Measurements from ENCODE around the gene TCERG1.
A peak's percentile ranks its signal among the peaks of the same experiment; 100 is the strongest.

TCERG1 gene

GRCh38 chr5:146446861-146447733 is at the start of gene TCERG1:
Gene TCERG1, plus strand, starts transcription at chr5:146447333. Its CDS starts 17 bp downstream, at chr5:146447350.
- Histone ChIP-seq H3K9me3 (ENCODE audit: severe bottlenecking) (no peaks in the 10 kb centered on the region), H3K27me3 (ENCODE audit: insufficient read depth, poor library complexity, severe bottlenecking) (no peaks in the 10 kb centered on the region), H3K4me1 (ENCODE audit: insufficient read depth, poor library complexity, severe bottlenecking) (peaks cover 32% of the 10 kb centered on the region), H3K36me3 (ENCODE audit: low read depth) (peaks cover 23% of the 10 kb centered on the region), H3K4me3 (ENCODE audit: severe bottlenecking) (peak within 1 kb of the TSS; percentile 95), H3K27ac (ENCODE audit: poor library complexity, severe bottlenecking) (peak within 1 kb of the TSS; percentile 81)
- DNase-seq (ENCODE audit: low spot score) (peak; percentile 100), ATAC-seq (ENCODE audit: low read depth) (peak; percentile 88)
- TF ChIP-seq CTCF (IDR thresholded peaks at IDR 0.05; ENCODE audit: poor library complexity, severe bottlenecking), result peak; percentile 99

GRCh38 chr5:146398826-146399225 is 48.3 kb upstream of the TCERG1 start:
- Histone ChIP-seq H3K4me1 (ENCODE audit: insufficient read depth, poor library complexity, severe bottlenecking) (no peaks in the 10 kb centered on the region), H3K27ac (ENCODE audit: poor library complexity, severe bottlenecking) (no peak overlapping the region), H3K36me3 (ENCODE audit: low read depth) (no peaks in the 10 kb centered on the region), H3K9me3 (ENCODE audit: severe bottlenecking) (no peaks in the 10 kb centered on the region), H3K4me3 (ENCODE audit: severe bottlenecking) (no peak overlapping the region), H3K27me3 (ENCODE audit: insufficient read depth, poor library complexity, severe bottlenecking) (peaks cover 19% of the 10 kb centered on the region)
- ATAC-seq (ENCODE audit: low read depth) (no peak), DNase-seq (ENCODE audit: low spot score) (no peak)
- TF ChIP-seq CTCF (IDR thresholded peaks at IDR 0.05; ENCODE audit: poor library complexity, severe bottlenecking), result no peak

GRCh38 chr5:146399481-146399880 is 47.7 kb upstream of the TCERG1 start:
- Histone ChIP-seq H3K27ac (ENCODE audit: poor library complexity, severe bottlenecking) (no peak overlapping the region), H3K27me3 (ENCODE audit: insufficient read depth, poor library complexity, severe bottlenecking) (peaks cover 19% of the 10 kb centered on the region), H3K9me3 (ENCODE audit: severe bottlenecking) (no peaks in the 10 kb centered on the region), H3K4me3 (ENCODE audit: severe bottlenecking) (no peak overlapping the region), H3K4me1 (ENCODE audit: insufficient read depth, poor library complexity, severe bottlenecking) (no peaks in the 10 kb centered on the region), H3K36me3 (ENCODE audit: low read depth) (no peaks in the 10 kb centered on the region)
- ATAC-seq (ENCODE audit: low read depth) (no peak), DNase-seq (ENCODE audit: low spot score) (no peak)
- no peak for TF ChIP-seq CTCF (IDR thresholded peaks at IDR 0.05; ENCODE audit: poor library complexity, severe bottlenecking)

- ATAC-seq (ENCODE audit: low read depth) (no peak), DNase-seq (ENCODE audit: low spot score) (no peak)
- H3K27me3 ChIP-seq (ENCODE audit: insufficient read depth, poor library complexity, severe bottlenecking), result peaks cover 19% of the 10 kb centered on the region
- no peak for TF ChIP-seq CTCF (IDR thresholded peaks at IDR 0.05; ENCODE audit: poor library complexity, severe bottlenecking)
- no peaks in the 10 kb centered on the region for H3K4me1 ChIP-seq (ENCODE audit: insufficient read depth, poor library complexity, severe bottlenecking)
- H3K4me3 ChIP-seq (ENCODE audit: severe bottlenecking), result no peak overlapping the region
- no peak overlapping the region for H3K27ac ChIP-seq (ENCODE audit: poor library complexity, severe bottlenecking)
- H3K9me3 ChIP-seq (ENCODE audit: severe bottlenecking), result no peaks in the 10 kb centered on the region
- H3K36me3 ChIP-seq (ENCODE audit: low read depth), result no peaks in the 10 kb centered on the region
Observed at GRCh38 chr5:146400201-146400600, 46.9 kb upstream of the TCERG1 start.

- ATAC-seq (ENCODE audit: low read depth), result no peak
- DNase-seq (ENCODE audit: low spot score), result no peak
Observed at GRCh38 chr5:146401021-146401420, 46.1 kb upstream of the TCERG1 start.

More at GRCh38 chr5:146401021-146401420, 46.1 kb upstream of the TCERG1 start:
- H3K27ac ChIP-seq (ENCODE audit: poor library complexity, severe bottlenecking), result no peak overlapping the region
- H3K4me1 ChIP-seq (ENCODE audit: insufficient read depth, poor library complexity, severe bottlenecking), result no peaks in the 10 kb centered on the region
- H3K27me3 ChIP-seq (ENCODE audit: insufficient read depth, poor library complexity, severe bottlenecking), result peaks cover 19% of the 10 kb centered on the region
- H3K4me3 ChIP-seq (ENCODE audit: severe bottlenecking), result no peak overlapping the region
- no peaks in the 10 kb centered on the region for H3K9me3 ChIP-seq (ENCODE audit: severe bottlenecking)
- no peak for TF ChIP-seq CTCF (IDR thresholded peaks at IDR 0.05; ENCODE audit: poor library complexity, severe bottlenecking)
- H3K36me3 ChIP-seq (ENCODE audit: low read depth), result no peaks in the 10 kb centered on the region
